Measurements from ENCODE around the gene NDUFC2. TPM values are rescaled to one million over a fixed set of nuclear protein-coding genes. Genes with fewer than 3 reads are reported as not detected.

Gene NDUFC2
- total and polyA plus RNA-seq, 2 of the 13 experiments (the other 11 are each of a cell fraction or from before 2014, with no cell fraction given), result 256 to 363 TPM

GRCh38 chr11:78086521-78087074 is 6.9 kb upstream of the NDUFC2 start (continued):
- TF ChIP-seq KAT7 (CRISPR knock-in tag; IDR thresholded peaks at IDR 0.05; ENCODE audit: borderline replicate concordance), result 0 out of 2 replicates have a peak, but pooled peaks have one; percentile 43
- peak; percentile 76 for TF ChIP-seq ZKSCAN8 (CRISPR knock-in tag; IDR thresholded peaks at IDR 0.05; ENCODE audit: borderline replicate concordance)
- peak; percentile 74; the same call in 1 of the 2 replicates for TF ChIP-seq TCF7 (IDR thresholded peaks at IDR 0.05; ENCODE audit: low read depth)
- TF ChIP-seq BCL6 (CRISPR knock-in tag; IDR thresholded peaks at IDR 0.05), result peak; percentile 55; the same call in 1 of the 2 replicates
- TF ChIP-seq, protein P1, sequence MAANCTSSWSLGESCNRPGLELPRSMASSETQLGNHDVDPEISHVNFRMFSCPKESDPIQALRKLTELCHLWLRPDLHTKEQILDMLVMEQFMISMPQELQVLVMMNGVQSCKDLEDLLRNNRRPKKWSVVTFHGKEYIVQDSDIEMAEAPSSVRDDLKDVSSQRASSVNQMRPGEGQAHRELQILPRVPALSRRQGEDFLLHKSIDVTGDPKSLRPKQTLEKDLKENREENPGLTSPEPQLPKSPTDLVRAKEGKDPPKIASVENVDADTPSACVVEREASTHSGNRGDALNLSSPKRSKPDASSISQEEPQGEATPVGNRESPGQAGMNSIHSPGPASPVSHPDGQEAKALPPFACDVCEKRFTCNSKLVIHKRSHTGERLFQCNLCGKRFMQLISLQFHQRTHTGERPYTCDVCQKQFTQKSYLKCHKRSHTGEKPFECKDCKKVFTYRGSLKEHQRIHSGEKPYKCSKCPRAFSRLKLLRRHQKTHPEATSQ (CRISPR knock-in tag; IDR thresholded peaks at IDR 0.05; ENCODE audit: borderline replicate concordance), result peak; percentile 86; the same call in 1 of the 2 replicates
- TF ChIP-seq SPEN (CRISPR knock-in tag; IDR thresholded peaks at IDR 0.05; ENCODE audit: low read depth), result 0 out of 2 replicates have a peak, but pooled peaks have one; percentile 15
- TF ChIP-seq ZNF781 (CRISPR knock-in tag; IDR thresholded peaks at IDR 0.05; ENCODE audit: borderline replicate concordance, not compliant biosample characterization), result peak; percentile 24
- peak; percentile 78; the same call in 1 of the 2 replicates for TF ChIP-seq ESRRA (CRISPR knock-in tag; IDR thresholded peaks at IDR 0.05; ENCODE audit: low read depth)
- TF ChIP-seq GATAD2A (CRISPR knock-in tag; IDR thresholded peaks at IDR 0.05), result peak; percentile 98
- 0 out of 2 replicates have a peak, but pooled peaks have one; percentile 63 for TF ChIP-seq ZNF792 (CRISPR knock-in tag; IDR thresholded peaks at IDR 0.05)
- peak; percentile 77 for TF ChIP-seq CBX5 (CRISPR knock-in tag; IDR thresholded peaks at IDR 0.05; ENCODE audit: borderline replicate concordance)
- peak; percentile 62 for TF ChIP-seq ZNF580 (CRISPR knock-in tag; IDR thresholded peaks at IDR 0.05; ENCODE audit: borderline replicate concordance, low read depth)
- TF ChIP-seq, protein P2, sequence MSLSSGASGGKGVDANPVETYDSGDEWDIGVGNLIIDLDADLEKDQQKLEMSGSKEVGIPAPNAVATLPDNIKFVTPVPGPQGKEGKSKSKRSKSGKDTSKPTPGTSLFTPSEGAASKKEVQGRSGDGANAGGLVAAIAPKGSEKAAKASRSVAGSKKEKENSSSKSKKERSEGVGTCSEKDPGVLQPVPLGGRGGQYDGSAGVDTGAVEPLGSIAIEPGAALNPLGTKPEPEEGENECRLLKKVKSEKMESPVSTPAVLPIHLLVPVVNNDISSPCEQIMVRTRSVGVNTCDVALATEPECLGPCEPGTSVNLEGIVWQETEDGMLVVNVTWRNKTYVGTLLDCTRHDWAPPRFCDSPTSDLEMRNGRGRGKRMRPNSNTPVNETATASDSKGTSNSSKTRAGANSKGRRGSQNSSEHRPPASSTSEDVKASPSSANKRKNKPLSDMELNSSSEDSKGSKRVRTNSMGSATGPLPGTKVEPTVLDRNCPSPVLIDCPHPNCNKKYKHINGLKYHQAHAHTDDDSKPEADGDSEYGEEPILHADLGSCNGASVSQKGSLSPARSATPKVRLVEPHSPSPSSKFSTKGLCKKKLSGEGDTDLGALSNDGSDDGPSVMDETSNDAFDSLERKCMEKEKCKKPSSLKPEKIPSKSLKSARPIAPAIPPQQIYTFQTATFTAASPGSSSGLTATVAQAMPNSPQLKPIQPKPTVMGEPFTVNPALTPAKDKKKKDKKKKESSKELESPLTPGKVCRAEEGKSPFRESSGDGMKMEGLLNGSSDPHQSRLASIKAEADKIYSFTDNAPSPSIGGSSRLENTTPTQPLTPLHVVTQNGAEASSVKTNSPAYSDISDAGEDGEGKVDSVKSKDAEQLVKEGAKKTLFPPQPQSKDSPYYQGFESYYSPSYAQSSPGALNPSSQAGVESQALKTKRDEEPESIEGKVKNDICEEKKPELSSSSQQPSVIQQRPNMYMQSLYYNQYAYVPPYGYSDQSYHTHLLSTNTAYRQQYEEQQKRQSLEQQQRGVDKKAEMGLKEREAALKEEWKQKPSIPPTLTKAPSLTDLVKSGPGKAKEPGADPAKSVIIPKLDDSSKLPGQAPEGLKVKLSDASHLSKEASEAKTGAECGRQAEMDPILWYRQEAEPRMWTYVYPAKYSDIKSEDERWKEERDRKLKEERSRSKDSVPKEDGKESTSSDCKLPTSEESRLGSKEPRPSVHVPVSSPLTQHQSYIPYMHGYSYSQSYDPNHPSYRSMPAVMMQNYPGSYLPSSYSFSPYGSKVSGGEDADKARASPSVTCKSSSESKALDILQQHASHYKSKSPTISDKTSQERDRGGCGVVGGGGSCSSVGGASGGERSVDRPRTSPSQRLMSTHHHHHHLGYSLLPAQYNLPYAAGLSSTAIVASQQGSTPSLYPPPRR (CRISPR knock-in tag; IDR thresholded peaks at IDR 0.05; ENCODE audit: borderline replicate concordance), result peak; percentile 78
- TF ChIP-seq ZBTB38 (CRISPR knock-in tag; IDR thresholded peaks at IDR 0.05), result peak; percentile 42; the same call in 1 of the 2 replicates
- peak; percentile 40; the same call in 1 of the 2 replicates for TF ChIP-seq TBX3 (IDR thresholded peaks at IDR 0.05; ENCODE audit: borderline replicate concordance)
- 0 out of 2 replicates have a peak, but pooled peaks have one; percentile 18 for TF ChIP-seq ZNF292 (CRISPR knock-in tag; IDR thresholded peaks at IDR 0.05; ENCODE audit: borderline replicate concordance, low read depth)
- TF ChIP-seq, protein P3, sequence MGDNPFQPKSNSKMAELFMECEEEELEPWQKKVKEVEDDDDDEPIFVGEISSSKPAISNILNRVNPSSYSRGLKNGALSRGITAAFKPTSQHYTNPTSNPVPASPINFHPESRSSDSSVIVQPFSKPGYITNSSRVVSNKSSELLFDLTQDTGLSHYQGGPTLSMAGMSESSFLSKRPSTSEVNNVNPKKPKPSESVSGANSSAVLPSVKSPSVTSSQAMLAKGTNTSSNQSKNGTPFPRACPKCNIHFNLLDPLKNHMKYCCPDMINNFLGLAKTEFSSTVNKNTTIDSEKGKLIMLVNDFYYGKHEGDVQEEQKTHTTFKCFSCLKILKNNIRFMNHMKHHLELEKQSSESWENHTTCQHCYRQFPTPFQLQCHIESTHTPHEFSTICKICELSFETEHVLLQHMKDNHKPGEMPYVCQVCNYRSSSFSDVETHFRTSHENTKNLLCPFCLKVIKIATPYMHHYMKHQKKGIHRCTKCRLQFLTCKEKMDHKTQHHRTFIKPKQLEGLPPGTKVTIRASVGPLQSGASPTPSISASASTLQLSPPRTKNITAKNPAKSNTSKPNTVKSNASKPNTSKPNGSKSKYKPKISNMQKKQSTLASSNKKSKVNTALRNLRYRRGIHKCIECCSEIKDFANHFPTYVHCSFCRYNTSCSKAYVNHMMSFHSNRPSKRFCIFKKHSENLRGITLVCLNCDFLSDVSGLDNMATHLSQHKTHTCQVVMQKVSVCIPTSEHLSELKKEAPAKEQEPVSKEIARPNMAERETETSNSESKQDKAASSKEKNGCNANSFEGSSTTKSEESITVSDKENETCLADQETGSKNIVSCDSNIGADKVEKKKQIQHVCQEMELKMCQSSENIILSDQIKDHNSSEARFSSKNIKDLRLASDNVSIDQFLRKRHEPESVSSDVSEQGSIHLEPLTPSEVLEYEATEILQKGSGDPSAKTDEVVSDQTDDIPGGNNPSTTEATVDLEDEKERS (CRISPR knock-in tag; IDR thresholded peaks at IDR 0.05), result peak; percentile 98
- TF ChIP-seq TEAD3 (CRISPR knock-in tag; optimal IDR thresholded peaks at IDR 0.05; ENCODE audit: borderline replicate concordance), result peak; percentile 98
- peak; percentile 81 for TF ChIP-seq NFIC (IDR thresholded peaks at IDR 0.05; ENCODE audit: low read length)
- 0 out of 2 replicates have a peak, but pooled peaks have one; percentile 38 for TF ChIP-seq ZMAT3 (CRISPR knock-in tag; conservative IDR thresholded peaks at IDR 0.05)
- peak; percentile 99 for TF ChIP-seq NR2F6 (IDR thresholded peaks at IDR 0.05)
- peak; percentile 100 for TF ChIP-seq NR2F6 (CRISPR knock-in tag; IDR thresholded peaks at IDR 0.05)
